IPS-11a (cell line): ENCODE data around the gene GMDS.

Experiments used
- H3K4me3 ChIP-seq: one replicate; pipeline ENCODE4 v1.5.1; 2013; ENCODE audit warnings: low read depth, low read length, control low read depth

The GMDS gene

GRCh38 chr6:1841136-1841535 lies 404.3 kb downstream of the GMDS start:
- no peak overlapping the region for H3K4me3 ChIP-seq

- H3K4me3 ChIP-seq, result no peak overlapping the region
Measured at GRCh38 chr6:1840491-1841121, 404.8 kb downstream of the GMDS start.

- no peak overlapping the region for H3K4me3 ChIP-seq
Measured at GRCh38 chr6:1839361-1839760, 406.0 kb downstream of the GMDS start.

GRCh38 chr6:1838604-1839213 lies 406.7 kb downstream of the GMDS start:
- no peak overlapping the region for H3K4me3 ChIP-seq

GRCh38 chr6:1837826-1838225 lies 407.6 kb downstream of the GMDS start:
- H3K4me3 ChIP-seq, result no peak overlapping the region

- H3K4me3 ChIP-seq, result no peak overlapping the region
Measured at GRCh38 chr6:1836690-1837089, 408.7 kb downstream of the GMDS start.

GRCh38 chr6:1834646-1835516 lies 410.5 kb downstream of the GMDS start:
- H3K4me3 ChIP-seq, result no peak overlapping the region

- H3K4me3 ChIP-seq, result no peak overlapping the region
Measured at GRCh38 chr6:1834207-1834606, 411.2 kb downstream of the GMDS start.

GRCh38 chr6:1832844-1833787 lies 412.3 kb downstream of the GMDS start:
- no peak overlapping the region for H3K4me3 ChIP-seq

GRCh38 chr6:1832358-1832757 lies 413.0 kb downstream of the GMDS start:
- H3K4me3 ChIP-seq, result no peak overlapping the region

- no peak overlapping the region for H3K4me3 ChIP-seq
Measured at GRCh38 chr6:1827984-1828793, 417.2 kb downstream of the GMDS start.

- no peak overlapping the region for H3K4me3 ChIP-seq
Measured at GRCh38 chr6:1825926-1826325, 419.5 kb downstream of the GMDS start.

GRCh38 chr6:1825277-1825676 lies 420.1 kb downstream of the GMDS start:
- no peak overlapping the region for H3K4me3 ChIP-seq

GRCh38 chr6:1821513-1822183 lies 423.8 kb downstream of the GMDS start:
- H3K4me3 ChIP-seq, result no peak overlapping the region

GRCh38 chr6:1821164-1821512 lies 424.3 kb downstream of the GMDS start:
- H3K4me3 ChIP-seq, result no peak overlapping the region

GRCh38 chr6:1820714-1821113 lies 424.7 kb downstream of the GMDS start:
- no peak overlapping the region for H3K4me3 ChIP-seq

- H3K4me3 ChIP-seq, result no peak overlapping the region
Measured at GRCh38 chr6:1820165-1820564, 425.2 kb downstream of the GMDS start.

GRCh38 chr6:1819007-1819406 lies 426.4 kb downstream of the GMDS start:
- no peak overlapping the region for H3K4me3 ChIP-seq

- H3K4me3 ChIP-seq, result no peak overlapping the region
Measured at GRCh38 chr6:1817033-1817761, 428.2 kb downstream of the GMDS start.
